H54 (cell line): Measurements from ENCODE around the gene STPG4.

Experiments used
- DNase-seq: peaks from one replicate; pipeline ENCODE4 v3.0.0; 2011; ENCODE audit warnings: low spot score, mixed read lengths; ENCODE audit not compliant: insufficient read length
- FAIRE-seq: peaks from 3 replicates; lab custom pipeline; 2011; peaks lifted over from hg19 to GRCh38; lab: Jason Lieb, UNC
- POLR2A ChIP-seq: IDR thresholded peaks from 2 replicates; pipeline ENCODE4 v1.6.1; 2011; ENCODE audit warnings: low read depth, mild to moderate bottlenecking, low read length

Gene STPG4

GRCh38 chr2:47070920-47071824 lies 83.9 kb downstream of the STPG4 start:
- DNase-seq (peak; percentile 57), FAIRE-seq (peak; percentile 20)

GRCh38 chr2:47070155-47070919 lies 84.8 kb downstream of the STPG4 start:
- no peak for DNase-seq
- 0 out of 2 replicates have a peak, but pooled peaks have one; percentile 1 for TF ChIP-seq POLR2A
- no peak for FAIRE-seq

More at GRCh38 chr2:47070920-47071824, 83.9 kb downstream of the STPG4 start:
- TF ChIP-seq POLR2A: no peak

- TF ChIP-seq POLR2A: peak; percentile 8; the same call in 1 of the 2 replicates
- DNase-seq: peak; percentile 87
- FAIRE-seq: no peak
Measured at GRCh38 chr2:47069628-47070154, 85.4 kb downstream of the STPG4 start.

- DNase-seq (no peak), FAIRE-seq (no peak)
- TF ChIP-seq POLR2A: no peak
Measured at GRCh38 chr2:47068981-47069627, 86.0 kb downstream of the STPG4 start.

- FAIRE-seq (no peak), DNase-seq (no peak)
- TF ChIP-seq POLR2A: no peak
Measured at GRCh38 chr2:47067788-47068407, 87.2 kb downstream of the STPG4 start.

- FAIRE-seq (no peak), DNase-seq (peak; percentile 86)
- 0 out of 2 replicates have a peak, but pooled peaks have one; percentile 32 for TF ChIP-seq POLR2A
Measured at GRCh38 chr2:47065771-47066380, 89.2 kb downstream of the STPG4 start.

GRCh38 chr2:47065343-47065742 lies 89.8 kb downstream of the STPG4 start:
- FAIRE-seq (no peak), DNase-seq (no peak)
- no peak for TF ChIP-seq POLR2A

GRCh38 chr2:47064106-47064505 lies 91.0 kb downstream of the STPG4 start:
- FAIRE-seq (no peak), DNase-seq (no peak)
- no peak for TF ChIP-seq POLR2A

- no peak for DNase-seq
- no peak for TF ChIP-seq POLR2A
- FAIRE-seq: no peak
Measured at GRCh38 chr2:47063538-47063930, 91.6 kb downstream of the STPG4 start.

GRCh38 chr2:47062681-47063537 lies 92.2 kb downstream of the STPG4 start:
- TF ChIP-seq POLR2A: no peak
- DNase-seq: no peak
- no peak for FAIRE-seq

GRCh38 chr2:47061944-47062678 lies 93.0 kb downstream of the STPG4 start:
- TF ChIP-seq POLR2A: no peak
- no peak for FAIRE-seq
- DNase-seq: no peak
